ENCODE data around the gene ADARB1.

Gene ADARB1

GRCh38 chr21:45080232-45080631, 5.9 kb downstream of the ADARB1 start:
- no peak for TF ChIP-seq CTCF (IDR thresholded peaks at IDR 0.05; ENCODE audit: low read depth, low read length, missing control alignments)
- no peak for DNase-seq (ENCODE audit: low read depth)
- H3K4me3 ChIP-seq (ENCODE audit: low read depth, low read length) = no peak overlapping the region
- in situ Hi-C loops (cut with HindIII; ENCODE audit: low sequenced_read_pairs) = no loop called here

GRCh38 chr21:45080639-45081414, 6.4 kb downstream of the ADARB1 start:
- TF ChIP-seq CTCF (IDR thresholded peaks at IDR 0.05; ENCODE audit: low read depth, low read length, missing control alignments) = no peak
- in situ Hi-C loops (cut with HindIII; ENCODE audit: low sequenced_read_pairs) = no loop called here
- DNase-seq (ENCODE audit: low read depth) = no peak
- no peak overlapping the region for H3K4me3 ChIP-seq (ENCODE audit: low read depth, low read length)

DNA sequence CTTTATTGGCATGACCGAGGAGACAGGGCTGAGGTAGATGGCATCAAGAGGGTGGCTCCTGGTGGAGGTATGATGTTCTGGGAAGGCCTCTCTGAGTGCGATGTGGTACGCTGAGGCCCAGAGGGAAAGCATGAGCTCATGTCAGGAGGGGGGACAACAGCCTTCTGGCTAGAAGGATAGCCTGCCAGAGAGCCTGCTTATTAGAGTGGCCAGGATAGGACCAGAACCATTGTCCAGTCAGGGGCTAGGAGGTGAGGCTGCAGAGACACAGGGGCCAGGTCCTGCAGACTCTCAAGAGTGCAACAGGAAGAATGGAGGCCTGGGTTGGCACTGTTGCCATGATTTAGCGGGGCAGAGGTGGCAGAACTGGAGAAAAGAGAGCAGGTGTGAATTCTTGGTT, 7.3 kb downstream of the ADARB1 start:
- TF ChIP-seq CTCF (IDR thresholded peaks at IDR 0.05; ENCODE audit: low read depth, low read length, missing control alignments) = no peak
- in situ Hi-C loops (cut with HindIII; ENCODE audit: low sequenced_read_pairs) = no loop called here
- no peak overlapping the region for H3K4me3 ChIP-seq (ENCODE audit: low read depth, low read length)
- DNase-seq (ENCODE audit: low read depth) = no peak

DNA sequence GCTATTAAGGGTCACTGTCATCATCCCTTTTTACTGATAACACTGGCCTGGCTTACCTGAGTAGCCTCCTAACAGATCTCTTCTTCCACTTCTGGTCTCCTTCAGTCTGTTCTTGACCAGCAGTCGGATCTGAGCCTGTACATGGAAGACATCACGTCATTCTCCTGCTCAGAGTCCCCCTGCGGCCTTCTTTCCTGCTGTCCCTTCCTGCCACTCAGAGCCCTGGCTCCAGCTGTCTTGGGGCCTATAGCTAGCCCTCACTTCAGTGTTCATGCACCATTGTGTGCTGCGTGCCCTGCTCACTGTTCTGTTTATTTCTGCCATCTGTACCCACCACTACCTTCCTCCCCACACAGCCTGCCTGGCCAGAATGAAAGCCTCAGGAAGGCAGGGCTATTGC, 8.4 kb downstream of the ADARB1 start:
- DNase-seq (ENCODE audit: low read depth) = no peak
- in situ Hi-C loops (cut with HindIII; ENCODE audit: low sequenced_read_pairs) = no loop called here
- no peak for TF ChIP-seq CTCF (IDR thresholded peaks at IDR 0.05; ENCODE audit: low read depth, low read length, missing control alignments)
- H3K4me3 ChIP-seq (ENCODE audit: low read depth, low read length) = no peak overlapping the region

GRCh38 chr21:45084121-45084520, 9.7 kb downstream of the ADARB1 start:
- TF ChIP-seq CTCF (IDR thresholded peaks at IDR 0.05; ENCODE audit: low read depth, low read length, missing control alignments) = no peak
- in situ Hi-C loops (cut with HindIII; ENCODE audit: low sequenced_read_pairs) = no loop called here
- DNase-seq (ENCODE audit: low read depth) = no peak
- no peak overlapping the region for H3K4me3 ChIP-seq (ENCODE audit: low read depth, low read length)

GRCh38 chr21:45084881-45085536, 10.6 kb downstream of the ADARB1 start:
- in situ Hi-C loops (cut with HindIII; ENCODE audit: low sequenced_read_pairs) = loop anchor here (5.0 kb wide), 1 partner anchor 42 kb away; no protein-coding TSS in a partner anchor
- TF ChIP-seq CTCF (IDR thresholded peaks at IDR 0.05; ENCODE audit: low read depth, low read length, missing control alignments) = no peak
- no peak for DNase-seq (ENCODE audit: low read depth)
- no peak overlapping the region for H3K4me3 ChIP-seq (ENCODE audit: low read depth, low read length)

All from astrocyte of the cerebellum (primary cell).